ENCODE results near the gene MMP21. TPM values are rescaled to one million over a fixed set of nuclear protein-coding genes. Genes with fewer than 3 reads are reported as not detected.

MMP21 gene
- total RNA-seq, 1 donor from 2014 or later = not detected

GRCh38 chr10:125795637-125796190 is 20.1 kb upstream of the MMP21 start:
- intact Hi-C loops (cut with DNase I) = no loop called here
- ATAC-seq (ENCODE audit: poor library complexity) = no peak
- DNase-seq = no peak

GRCh38 chr10:125795128-125795527 is 19.5 kb upstream of the MMP21 start:
- intact Hi-C loops (cut with DNase I) = no loop called here
- no peak for DNase-seq
- peak; percentile 81 for ATAC-seq (ENCODE audit: poor library complexity)

- DNase-seq (no peak), ATAC-seq (ENCODE audit: poor library complexity) (no peak)
- intact Hi-C loops (cut with DNase I) = no loop called here
These were observed 17.0 kb upstream of the MMP21 start for GRCh38 chr10:125792342-125793300.

- intact Hi-C loops (cut with DNase I) = no loop called here
- ATAC-seq (ENCODE audit: poor library complexity) = no peak
- DNase-seq = no peak
These were observed 12.8 kb upstream of the MMP21 start for GRCh38 chr10:125788156-125789034.

- ATAC-seq (ENCODE audit: poor library complexity) (no peak), DNase-seq (no peak)
- intact Hi-C loops (cut with DNase I) = no loop called here
These were observed 10.2 kb upstream of the MMP21 start for GRCh38 chr10:125785791-125786190.

- ATAC-seq (ENCODE audit: poor library complexity) (no peak), DNase-seq (no peak)
- intact Hi-C loops (cut with DNase I) = no loop called here
These were observed 8.3 kb upstream of the MMP21 start for GRCh38 chr10:125783957-125784356.

- DNase-seq (no peak), ATAC-seq (ENCODE audit: poor library complexity) (no peak)
- intact Hi-C loops (cut with DNase I) = no loop called here
These were observed 7.8 kb upstream of the MMP21 start for GRCh38 chr10:125783408-125783807.

GRCh38 chr10:125782616-125783015 is 7.0 kb upstream of the MMP21 start:
- no peak for ATAC-seq (ENCODE audit: poor library complexity)
- no peak for DNase-seq
- intact Hi-C loops (cut with DNase I) = no loop called here

- intact Hi-C loops (cut with DNase I) = no loop called here
- DNase-seq (no peak), ATAC-seq (ENCODE audit: poor library complexity) (no peak)
These were observed 6.4 kb upstream of the MMP21 start for GRCh38 chr10:125782054-125782453.

- intact Hi-C loops (cut with DNase I) = no loop called here
- no peak for DNase-seq
- ATAC-seq (ENCODE audit: poor library complexity) = no peak
These were observed 5.8 kb upstream of the MMP21 start for GRCh38 chr10:125781374-125781773.

- DNase-seq (no peak), ATAC-seq (ENCODE audit: poor library complexity) (no peak)
- intact Hi-C loops (cut with DNase I) = no loop called here
These were observed 4.0 kb upstream of the MMP21 start for GRCh38 chr10:125779403-125780327.

GRCh38 chr10:125778556-125778955 is 2.9 kb upstream of the MMP21 start:
- DNase-seq (no peak), ATAC-seq (ENCODE audit: poor library complexity) (no peak)
- intact Hi-C loops (cut with DNase I) = no loop called here

GRCh38 chr10:125777806-125778205 is 2.2 kb upstream of the MMP21 start:
- intact Hi-C loops (cut with DNase I) = no loop called here
- no peak for ATAC-seq (ENCODE audit: poor library complexity)

GRCh38 chr10:125774581-125775191 is 935 bp downstream of the MMP21 start:
- intact Hi-C loops (cut with DNase I) = no loop called here
- ATAC-seq (ENCODE audit: poor library complexity) (no peak), DNase-seq (no peak)

More at GRCh38 chr10:125777806-125778205, 2.2 kb upstream of the MMP21 start:
- no peak for DNase-seq

- no peak for DNase-seq
- ATAC-seq (ENCODE audit: poor library complexity) = no peak
- intact Hi-C loops (cut with DNase I) = no loop called here
These were observed 1.7 kb downstream of the MMP21 start for GRCh38 chr10:125773687-125774543.

GRCh38 chr10:125772864-125773180 is 2.8 kb downstream of the MMP21 start:
- intact Hi-C loops (cut with DNase I) = no loop called here
- ATAC-seq (ENCODE audit: poor library complexity) = no peak
- DNase-seq = no peak

Measured in Right ventricle myocardium superior (tissue), 1 donor.